ENCODE measurements around the gene CR1.

DNA sequence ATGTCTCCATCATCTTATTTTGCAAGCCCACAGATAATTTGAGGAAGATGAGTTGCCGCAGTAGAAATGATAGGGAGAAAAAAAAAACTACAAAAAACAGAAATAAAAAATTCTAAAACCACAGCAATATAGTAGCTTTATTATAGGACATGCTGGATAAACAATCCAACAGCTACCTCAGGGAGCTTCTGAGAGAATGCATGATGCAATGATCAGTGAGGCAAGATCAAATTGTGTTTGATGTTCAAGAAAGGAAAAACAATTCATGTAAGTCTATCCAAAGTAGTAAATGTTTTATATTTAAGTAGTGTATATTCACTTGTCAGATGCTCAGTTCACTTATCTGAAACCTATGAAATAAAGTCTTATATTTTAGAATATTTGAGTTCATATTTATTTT is 155.6 kb downstream of the CR1 start:
- TF ChIP-seq, protein P1, sequence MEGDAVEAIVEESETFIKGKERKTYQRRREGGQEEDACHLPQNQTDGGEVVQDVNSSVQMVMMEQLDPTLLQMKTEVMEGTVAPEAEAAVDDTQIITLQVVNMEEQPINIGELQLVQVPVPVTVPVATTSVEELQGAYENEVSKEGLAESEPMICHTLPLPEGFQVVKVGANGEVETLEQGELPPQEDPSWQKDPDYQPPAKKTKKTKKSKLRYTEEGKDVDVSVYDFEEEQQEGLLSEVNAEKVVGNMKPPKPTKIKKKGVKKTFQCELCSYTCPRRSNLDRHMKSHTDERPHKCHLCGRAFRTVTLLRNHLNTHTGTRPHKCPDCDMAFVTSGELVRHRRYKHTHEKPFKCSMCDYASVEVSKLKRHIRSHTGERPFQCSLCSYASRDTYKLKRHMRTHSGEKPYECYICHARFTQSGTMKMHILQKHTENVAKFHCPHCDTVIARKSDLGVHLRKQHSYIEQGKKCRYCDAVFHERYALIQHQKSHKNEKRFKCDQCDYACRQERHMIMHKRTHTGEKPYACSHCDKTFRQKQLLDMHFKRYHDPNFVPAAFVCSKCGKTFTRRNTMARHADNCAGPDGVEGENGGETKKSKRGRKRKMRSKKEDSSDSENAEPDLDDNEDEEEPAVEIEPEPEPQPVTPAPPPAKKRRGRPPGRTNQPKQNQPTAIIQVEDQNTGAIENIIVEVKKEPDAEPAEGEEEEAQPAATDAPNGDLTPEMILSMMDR (conservative IDR thresholded peaks at IDR 0.05), result no peak
- TF ChIP-seq ZFX (IDR thresholded peaks at IDR 0.05), result no peak

Measured in C4-2B (cell line).